Progenitor cell of endocrine pancreas (in vitro differentiated cells): ENCODE data around the gene LRRC18. TPM values are rescaled to one million over a fixed set of nuclear protein-coding genes. Genes with fewer than 3 reads are reported as not detected.

Experiments used
- DNase-seq: peaks from one replicate; pipeline ENCODE4 v3.0.0; 2021; ENCODE audit warnings: low spot score; ENCODE audit not compliant: unreplicated experiment
- H3K27ac Mint-ChIP-seq: 2 replicates; pipeline ENCODE4 v1.8.0; 2021; ENCODE audit warnings: mild to moderate bottlenecking, moderate library complexity, mixed read lengths
- H3K27me3 Mint-ChIP-seq: 2 replicates; pipeline ENCODE4 v1.8.0; 2021; ENCODE audit warnings: mixed read lengths
- H3K36me3 Mint-ChIP-seq: 2 replicates; pipeline ENCODE4 v1.8.0; 2022; ENCODE audit warnings: mixed read lengths; ENCODE audit not compliant: insufficient read depth
- H3K4me1 Mint-ChIP-seq: 2 replicates; pipeline ENCODE4 v1.8.0; 2021; ENCODE audit warnings: low read depth, mixed read lengths
- H3K4me3 Mint-ChIP-seq: 2 replicates; pipeline ENCODE4 v1.8.0; 2021; ENCODE audit warnings: low read depth, mild to moderate bottlenecking, moderate library complexity, mixed read lengths
- H3K9me3 Mint-ChIP-seq: 2 replicates; pipeline ENCODE4 v1.8.0; 2021; ENCODE audit warnings: low read depth, mixed read lengths
- total RNA-seq: library from RNA; stranded (reverse); gene quantifications from 2 replicates; pipeline ENCODE4 v1.2.1, GENCODE V29; 2021
- TF ChIP-seq, protein P1 (sequence below): fragments of 200-600 bp; sonication (generic); IDR thresholded peaks from one replicate; pipeline ENCODE4 v1.5.0; 2021; ENCODE audit warnings: antibody characterized with exemption, mild to moderate bottlenecking; ENCODE audit not compliant: unreplicated experiment

LRRC18 gene
- total RNA-seq, 1 donor from 2014 or later, result not detected

DNA sequence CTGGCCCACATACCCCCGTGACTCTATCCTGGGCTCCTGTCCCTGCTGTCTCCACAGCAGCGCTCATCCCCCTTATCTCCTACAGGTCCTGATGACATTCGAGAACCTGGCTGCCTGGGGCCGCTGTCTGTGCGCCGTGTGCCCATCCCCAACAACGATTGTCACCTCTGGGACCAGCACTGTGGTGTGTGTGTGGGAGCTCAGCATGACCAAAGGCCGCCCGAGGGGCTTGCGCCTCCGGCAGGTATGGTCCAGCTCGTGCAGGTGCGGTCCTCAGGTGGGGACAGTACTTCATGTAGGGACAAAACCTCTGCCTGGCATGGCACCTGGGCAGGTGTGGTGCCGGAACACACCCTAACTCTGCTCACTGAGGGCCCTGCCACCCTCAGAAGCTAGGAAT lies 30.4 kb upstream of the LRRC18 start:
- Mint-ChIP-seq H3K9me3 (no peaks in the 10 kb centered on the region), H3K27ac (no peak overlapping the region), H3K27me3 (peaks cover 17% of the 10 kb centered on the region), H3K4me3 (no peak overlapping the region), H3K4me1 (no peaks in the 10 kb centered on the region), H3K36me3 (no peaks in the 10 kb centered on the region)
- DNase-seq, result no peak
- TF ChIP-seq, protein P1, sequence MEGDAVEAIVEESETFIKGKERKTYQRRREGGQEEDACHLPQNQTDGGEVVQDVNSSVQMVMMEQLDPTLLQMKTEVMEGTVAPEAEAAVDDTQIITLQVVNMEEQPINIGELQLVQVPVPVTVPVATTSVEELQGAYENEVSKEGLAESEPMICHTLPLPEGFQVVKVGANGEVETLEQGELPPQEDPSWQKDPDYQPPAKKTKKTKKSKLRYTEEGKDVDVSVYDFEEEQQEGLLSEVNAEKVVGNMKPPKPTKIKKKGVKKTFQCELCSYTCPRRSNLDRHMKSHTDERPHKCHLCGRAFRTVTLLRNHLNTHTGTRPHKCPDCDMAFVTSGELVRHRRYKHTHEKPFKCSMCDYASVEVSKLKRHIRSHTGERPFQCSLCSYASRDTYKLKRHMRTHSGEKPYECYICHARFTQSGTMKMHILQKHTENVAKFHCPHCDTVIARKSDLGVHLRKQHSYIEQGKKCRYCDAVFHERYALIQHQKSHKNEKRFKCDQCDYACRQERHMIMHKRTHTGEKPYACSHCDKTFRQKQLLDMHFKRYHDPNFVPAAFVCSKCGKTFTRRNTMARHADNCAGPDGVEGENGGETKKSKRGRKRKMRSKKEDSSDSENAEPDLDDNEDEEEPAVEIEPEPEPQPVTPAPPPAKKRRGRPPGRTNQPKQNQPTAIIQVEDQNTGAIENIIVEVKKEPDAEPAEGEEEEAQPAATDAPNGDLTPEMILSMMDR, result no peak

- peaks cover 12% of the 10 kb centered on the region for H3K27me3 Mint-ChIP-seq
- H3K36me3 Mint-ChIP-seq, result no peaks in the 10 kb centered on the region
- TF ChIP-seq, protein P1, result no peak
- no peaks in the 10 kb centered on the region for H3K9me3 Mint-ChIP-seq
- no peaks in the 10 kb centered on the region for H3K4me1 Mint-ChIP-seq
- DNase-seq, result no peak
- H3K27ac Mint-ChIP-seq, result no peak overlapping the region
- no peak overlapping the region for H3K4me3 Mint-ChIP-seq
Observed at GRCh38 chr10:48968036-48968435, 28.4 kb upstream of the LRRC18 start.

DNA sequence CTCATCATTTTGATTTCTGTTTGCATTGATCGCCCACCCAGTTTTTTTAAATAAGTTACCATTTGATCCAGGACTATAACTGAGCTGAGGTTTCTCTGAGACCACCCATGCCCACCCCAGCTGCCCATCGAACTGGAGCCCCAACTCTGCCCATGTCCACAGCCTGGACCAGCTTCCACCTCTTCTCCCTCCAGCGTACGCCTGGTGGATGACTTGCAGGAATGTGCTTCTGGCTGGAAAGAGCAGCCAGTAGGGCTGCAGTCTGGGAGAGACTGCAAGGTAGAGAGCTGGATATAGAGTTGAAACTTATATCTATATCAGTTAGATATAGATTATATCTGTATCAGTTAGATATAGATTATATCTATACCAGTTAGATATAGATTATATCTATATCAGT lies 25.8 kb upstream of the LRRC18 start:
- TF ChIP-seq, protein P1, result no peak
- no peaks in the 10 kb centered on the region for H3K36me3 Mint-ChIP-seq
- no peaks in the 10 kb centered on the region for H3K4me1 Mint-ChIP-seq
- H3K27me3 Mint-ChIP-seq, result peaks cover 17% of the 10 kb centered on the region
- DNase-seq, result no peak
- H3K4me3 Mint-ChIP-seq, result no peak overlapping the region
- H3K9me3 Mint-ChIP-seq, result no peaks in the 10 kb centered on the region
- H3K27ac Mint-ChIP-seq, result no peak overlapping the region

- Mint-ChIP-seq H3K4me1 (no peaks in the 10 kb centered on the region), H3K36me3 (no peaks in the 10 kb centered on the region), H3K4me3 (no peak overlapping the region), H3K9me3 (no peaks in the 10 kb centered on the region), H3K27ac (no peak overlapping the region), H3K27me3 (peaks cover 17% of the 10 kb centered on the region)
- TF ChIP-seq, protein P1, result no peak
- no peak for DNase-seq
Observed at GRCh38 chr10:48964038-48964437, 24.4 kb upstream of the LRRC18 start.

DNA sequence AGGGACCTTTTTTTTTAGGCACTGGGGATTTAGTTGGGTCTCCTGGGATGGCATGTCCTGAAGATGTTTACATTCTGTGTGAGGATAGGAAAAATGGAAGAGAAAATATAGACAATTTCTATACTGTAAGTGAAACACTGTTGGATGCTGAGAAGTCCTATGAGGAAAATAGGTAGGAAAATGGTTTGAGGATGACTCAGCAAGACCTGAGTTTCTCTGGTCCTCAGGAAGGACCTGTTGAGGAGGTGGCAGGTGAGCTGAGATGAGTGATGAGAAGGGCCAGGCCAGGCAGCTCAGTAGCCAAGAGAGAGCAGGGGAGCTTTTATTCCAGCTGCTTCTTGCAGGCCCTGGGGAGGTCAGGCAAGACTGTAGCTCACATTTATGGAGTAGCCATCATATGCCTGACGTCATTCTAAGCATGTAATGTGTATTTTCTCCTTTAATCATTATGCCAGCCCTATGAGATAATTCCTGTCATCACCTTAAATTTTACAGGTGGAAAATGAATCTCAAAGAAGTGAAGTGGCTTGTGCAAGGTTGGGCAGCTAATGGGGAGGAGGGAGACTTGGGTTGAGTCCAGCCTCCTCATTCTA lies 19.1 kb upstream of the LRRC18 start:
- Mint-ChIP-seq H3K9me3 (no peaks in the 10 kb centered on the region), H3K36me3 (no peaks in the 10 kb centered on the region), H3K4me1 (no peaks in the 10 kb centered on the region), H3K27me3 (peaks cover 18% of the 10 kb centered on the region), H3K4me3 (no peak overlapping the region), H3K27ac (no peak overlapping the region)
- DNase-seq, result no peak
- TF ChIP-seq, protein P1, result no peak
